ENCODE results near the gene TBC1D14.

TBC1D14 gene

DNA sequence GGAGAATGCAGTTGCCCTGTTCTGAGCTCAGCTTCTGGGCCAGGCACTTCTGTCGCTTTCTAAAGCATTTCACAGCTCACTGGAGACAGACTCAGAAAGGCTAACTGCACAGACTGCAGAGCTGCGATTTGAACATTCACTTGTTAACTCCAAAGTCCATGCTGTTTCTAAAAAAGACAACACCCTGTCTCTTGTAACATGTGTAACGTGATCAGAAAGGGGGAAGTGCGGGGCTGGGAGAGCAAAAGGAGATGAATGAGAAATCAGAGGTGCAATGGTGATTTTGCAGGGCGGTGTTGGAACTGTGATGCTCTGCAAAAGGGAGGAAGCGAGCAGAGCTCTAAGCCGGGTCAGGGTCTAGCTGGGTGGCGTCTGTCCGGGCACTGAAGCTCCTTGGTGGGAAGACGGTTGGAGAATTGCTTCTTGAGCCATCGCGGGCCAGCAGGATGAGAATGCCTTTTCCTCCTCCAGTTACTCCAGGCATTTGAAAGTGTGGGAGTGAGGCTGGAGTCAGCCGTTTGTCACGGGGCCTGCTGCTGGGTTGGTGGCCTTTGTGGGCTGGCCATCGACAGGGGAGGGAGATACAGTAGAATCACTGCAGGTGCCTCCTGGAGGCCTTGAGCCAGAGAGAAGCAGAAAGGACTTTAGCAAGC lies 20.3 kb downstream of the TBC1D14 start:
- Histone ChIP-seq H3K4me1 (ENCODE audit: low read length) (no peaks in the 10 kb centered on the region), H3K79me2 (ENCODE audit: low read length) (peaks cover 46% of the 10 kb centered on the region), H3K4me2 (ENCODE audit: low read length) (no peak overlapping the region), H2AFZ (ENCODE audit: low read depth, low read length) (no peak overlapping the region), H3K9ac (ENCODE audit: low read length) (no peak overlapping the region), H3K27me3 (ENCODE audit: low read depth, low read length) (no peaks in the 10 kb centered on the region), H3K36me3 (replicated peaks; ENCODE audit: low read depth, low read length) (peaks cover 19% of the 10 kb centered on the region), H3K4me3 (ENCODE audit: low read length) (no peak overlapping the region), H3K9me3 (ENCODE audit: insufficient read depth, low read length) (no peaks in the 10 kb centered on the region), H4K20me1 (ENCODE audit: insufficient read depth, low read length) (peaks cover 28% of the 10 kb centered on the region), H3K27ac (ENCODE audit: low read length) (no peak overlapping the region)
- no peak for TF ChIP-seq EZH2phosphoT487 (IDR thresholded peaks at IDR 0.05; ENCODE audit: low read depth)
- no peak for TF ChIP-seq CTCF (IDR thresholded peaks at IDR 0.05; ENCODE audit: low read depth, low read length)

- no peaks in the 10 kb centered on the region for H3K9me3 ChIP-seq (ENCODE audit: insufficient read depth, low read length)
- no peak overlapping the region for H3K9ac ChIP-seq (ENCODE audit: low read length)
- peaks cover 39% of the 10 kb centered on the region for H3K79me2 ChIP-seq (ENCODE audit: low read length)
- TF ChIP-seq CTCF (IDR thresholded peaks at IDR 0.05; ENCODE audit: low read depth, low read length) (no peak), EZH2phosphoT487 (IDR thresholded peaks at IDR 0.05; ENCODE audit: low read depth) (no peak)
- no peak overlapping the region for H3K27ac ChIP-seq (ENCODE audit: low read length)
- H3K4me2 ChIP-seq (ENCODE audit: low read length): no peak overlapping the region
- H3K27me3 ChIP-seq (ENCODE audit: low read depth, low read length): no peaks in the 10 kb centered on the region
- H4K20me1 ChIP-seq (ENCODE audit: insufficient read depth, low read length): peaks cover 27% of the 10 kb centered on the region
- H3K4me1 ChIP-seq (ENCODE audit: low read length): no peaks in the 10 kb centered on the region
- H3K36me3 ChIP-seq (replicated peaks; ENCODE audit: low read depth, low read length): peaks cover 12% of the 10 kb centered on the region
- no peak overlapping the region for H3K4me3 ChIP-seq (ENCODE audit: low read length)
- no peak overlapping the region for H2AFZ ChIP-seq (ENCODE audit: low read depth, low read length)
Observed at GRCh38 chr4:6932475-6932874, 22.8 kb downstream of the TBC1D14 start.

DNA sequence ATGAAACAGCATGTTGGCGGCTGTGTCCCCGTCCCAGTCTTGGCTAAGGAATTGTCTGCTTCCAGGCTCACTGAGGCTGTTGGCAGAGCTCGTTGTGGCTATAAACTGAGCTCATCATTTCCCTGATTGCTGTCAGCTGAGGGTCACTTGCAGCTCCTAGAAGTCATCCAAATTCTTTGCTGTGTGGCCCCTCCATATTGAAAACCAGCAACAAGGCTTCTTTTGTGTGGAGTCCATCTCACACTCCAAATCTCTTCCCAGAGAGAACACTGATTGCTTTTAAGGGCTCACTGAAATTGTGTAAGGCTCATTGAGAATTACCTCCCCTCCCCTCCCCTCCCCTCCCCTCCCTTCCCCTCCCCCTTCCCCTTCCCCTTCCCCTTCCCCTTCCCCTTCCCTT lies 23.3 kb downstream of the TBC1D14 start:
- H3K4me2 ChIP-seq (ENCODE audit: low read length): no peak overlapping the region
- peaks cover 2% of the 10 kb centered on the region for H3K4me1 ChIP-seq (ENCODE audit: low read length)
- no peak overlapping the region for H2AFZ ChIP-seq (ENCODE audit: low read depth, low read length)
- H3K79me2 ChIP-seq (ENCODE audit: low read length): peaks cover 35% of the 10 kb centered on the region
- no peak overlapping the region for H3K27ac ChIP-seq (ENCODE audit: low read length)
- no peak overlapping the region for H3K4me3 ChIP-seq (ENCODE audit: low read length)
- peaks cover 12% of the 10 kb centered on the region for H3K36me3 ChIP-seq (replicated peaks; ENCODE audit: low read depth, low read length)
- no peaks in the 10 kb centered on the region for H3K27me3 ChIP-seq (ENCODE audit: low read depth, low read length)
- H4K20me1 ChIP-seq (ENCODE audit: insufficient read depth, low read length): peaks cover 31% of the 10 kb centered on the region
- TF ChIP-seq EZH2phosphoT487 (IDR thresholded peaks at IDR 0.05; ENCODE audit: low read depth): no peak
- TF ChIP-seq CTCF (IDR thresholded peaks at IDR 0.05; ENCODE audit: low read depth, low read length): no peak
- H3K9me3 ChIP-seq (ENCODE audit: insufficient read depth, low read length): no peaks in the 10 kb centered on the region
- no peak overlapping the region for H3K9ac ChIP-seq (ENCODE audit: low read length)

DNA sequence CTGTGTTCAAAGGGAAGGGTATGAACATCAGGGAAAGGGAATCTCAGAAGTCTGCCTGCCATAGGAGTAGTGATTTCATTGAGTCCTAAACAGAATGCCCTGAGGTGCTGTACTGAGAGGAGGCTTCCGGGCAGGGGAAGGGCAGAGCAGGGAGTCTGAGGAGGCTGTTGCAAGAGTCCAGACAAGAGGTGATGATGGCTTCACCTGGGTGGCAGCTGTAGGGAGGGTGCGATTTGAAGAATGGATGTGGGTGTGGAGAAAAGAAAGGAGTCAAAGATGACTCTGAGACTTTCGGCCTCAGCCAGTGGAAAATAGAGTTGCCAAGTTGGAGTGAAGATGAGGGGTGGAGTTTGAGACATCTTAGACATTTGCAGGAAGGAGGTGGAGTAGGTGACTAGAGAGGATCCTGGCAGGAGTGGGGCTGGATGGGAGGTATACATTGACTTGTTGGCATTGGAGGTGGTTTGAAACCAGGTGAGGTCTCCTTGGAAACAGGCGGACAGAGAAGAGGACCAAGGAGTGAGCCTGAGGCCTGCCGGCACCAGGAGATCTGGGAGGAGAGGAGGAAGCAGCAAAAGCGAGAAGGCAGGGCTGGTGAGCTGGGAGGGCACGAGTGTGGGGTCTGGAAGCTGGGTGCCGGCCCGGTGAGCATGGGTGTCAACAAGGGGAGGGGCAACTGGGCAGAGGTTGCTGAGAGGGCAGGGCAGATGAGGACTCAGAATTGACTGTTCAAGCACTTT lies 24.2 kb downstream of the TBC1D14 start:
- Histone ChIP-seq H3K36me3 (replicated peaks; ENCODE audit: low read depth, low read length) (peaks cover 12% of the 10 kb centered on the region), H3K79me2 (ENCODE audit: low read length) (peaks cover 37% of the 10 kb centered on the region)

More for the DNA sequence above, 24.2 kb downstream of the TBC1D14 start:
- H3K27ac ChIP-seq (ENCODE audit: low read length): no peak overlapping the region
- no peak for TF ChIP-seq CTCF (IDR thresholded peaks at IDR 0.05; ENCODE audit: low read depth, low read length)
- TF ChIP-seq EZH2phosphoT487 (IDR thresholded peaks at IDR 0.05; ENCODE audit: low read depth): no peak
- H4K20me1 ChIP-seq (ENCODE audit: insufficient read depth, low read length): peaks cover 39% of the 10 kb centered on the region
- no peak overlapping the region for H3K4me2 ChIP-seq (ENCODE audit: low read length)
- H3K9ac ChIP-seq (ENCODE audit: low read length): no peak overlapping the region
- peaks cover 12% of the 10 kb centered on the region for H3K4me1 ChIP-seq (ENCODE audit: low read length)
- no peak overlapping the region for H3K4me3 ChIP-seq (ENCODE audit: low read length)
- H3K9me3 ChIP-seq (ENCODE audit: insufficient read depth, low read length): no peaks in the 10 kb centered on the region
- H2AFZ ChIP-seq (ENCODE audit: low read depth, low read length): no peak overlapping the region
- no peaks in the 10 kb centered on the region for H3K27me3 ChIP-seq (ENCODE audit: low read depth, low read length)
